SU-DHL-6 (cell line): ENCODE results near the gene SDK1.

Experiments used
- EZH2phosphoT487 ChIP-seq: fragments of 200-600 bp; sonication (generic), shearing (Covaris generic); conservative IDR thresholded peaks from 2 replicates; pipeline ENCODE4 v1.6.1; 2018; ENCODE audit warnings: mild to moderate bottlenecking, antibody characterized with exemption, low read length, moderate library complexity, mixed read lengths
- TF ChIP-seq, protein P1 (sequence below): fragments of 200-600 bp; sonication (generic); IDR thresholded peaks from one replicate; pipeline ENCODE4 v1.5.1; 2017; ENCODE audit warnings: antibody characterized with exemption, mild to moderate bottlenecking, low read length, moderate library complexity; ENCODE audit not compliant: insufficient read depth, poor library complexity, severe bottlenecking

DNA sequence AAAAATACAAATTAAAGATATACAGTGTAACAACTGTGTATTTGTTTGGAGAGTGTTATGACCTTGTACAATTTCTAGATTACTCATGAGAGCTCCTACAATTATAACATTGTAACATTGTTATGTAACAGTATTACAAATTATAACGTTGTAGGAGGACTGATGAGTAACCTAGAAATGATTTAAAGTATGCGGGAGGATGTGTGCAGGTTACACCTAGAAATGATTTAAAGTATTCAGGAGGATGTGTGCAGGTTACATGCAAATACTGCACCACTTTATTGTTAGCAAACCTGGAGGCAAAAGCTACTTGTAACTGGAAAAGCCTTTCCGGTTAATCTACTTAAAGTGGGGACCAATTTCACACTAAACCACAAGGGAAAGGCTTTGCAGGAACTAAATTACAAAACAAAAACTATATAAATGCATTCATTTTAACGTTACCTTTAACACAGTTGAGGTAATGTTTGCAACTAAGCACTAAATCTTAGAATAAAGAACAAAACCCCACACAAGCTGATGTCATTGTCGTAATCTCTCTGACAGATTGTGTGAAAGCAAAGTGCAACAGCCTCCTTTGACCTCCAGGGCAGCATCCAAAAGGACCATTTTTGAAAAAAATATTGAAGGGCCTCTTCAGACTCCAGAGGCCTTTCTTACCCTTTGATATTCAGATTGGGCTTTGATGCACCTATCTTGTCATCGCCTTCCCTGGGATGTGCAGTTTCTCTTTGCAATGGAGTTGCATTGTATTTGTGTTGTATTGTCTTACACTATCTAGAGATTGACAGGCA, 858.9 kb downstream of the SDK1 start:
- TF ChIP-seq EZH2phosphoT487: no peak
- TF ChIP-seq, protein P1, sequence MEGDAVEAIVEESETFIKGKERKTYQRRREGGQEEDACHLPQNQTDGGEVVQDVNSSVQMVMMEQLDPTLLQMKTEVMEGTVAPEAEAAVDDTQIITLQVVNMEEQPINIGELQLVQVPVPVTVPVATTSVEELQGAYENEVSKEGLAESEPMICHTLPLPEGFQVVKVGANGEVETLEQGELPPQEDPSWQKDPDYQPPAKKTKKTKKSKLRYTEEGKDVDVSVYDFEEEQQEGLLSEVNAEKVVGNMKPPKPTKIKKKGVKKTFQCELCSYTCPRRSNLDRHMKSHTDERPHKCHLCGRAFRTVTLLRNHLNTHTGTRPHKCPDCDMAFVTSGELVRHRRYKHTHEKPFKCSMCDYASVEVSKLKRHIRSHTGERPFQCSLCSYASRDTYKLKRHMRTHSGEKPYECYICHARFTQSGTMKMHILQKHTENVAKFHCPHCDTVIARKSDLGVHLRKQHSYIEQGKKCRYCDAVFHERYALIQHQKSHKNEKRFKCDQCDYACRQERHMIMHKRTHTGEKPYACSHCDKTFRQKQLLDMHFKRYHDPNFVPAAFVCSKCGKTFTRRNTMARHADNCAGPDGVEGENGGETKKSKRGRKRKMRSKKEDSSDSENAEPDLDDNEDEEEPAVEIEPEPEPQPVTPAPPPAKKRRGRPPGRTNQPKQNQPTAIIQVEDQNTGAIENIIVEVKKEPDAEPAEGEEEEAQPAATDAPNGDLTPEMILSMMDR: no peak
